ENCODE measurements around the gene SMARCA4. TPM values are rescaled to one million over a fixed set of nuclear protein-coding genes. Genes with fewer than 3 reads are reported as not detected.

The SMARCA4 gene
- total RNA-seq, 1 donor from 2014 or later: 274 TPM

- DNase-seq (ENCODE audit: low spot score in 2 of 2, unreplicated experiment in 2 of 2): no peak
- Mint-ChIP-seq H3K4me1 (no peaks in the 10 kb centered on the region), H3K27me3 (ENCODE audit: low read depth) (no peaks in the 10 kb centered on the region), H3K4me3 (no peak overlapping the region), H3K36me3 (peaks cover 44% of the 10 kb centered on the region), H3K9me3 (no peaks in the 10 kb centered on the region), H3K27ac (no peak overlapping the region)
- TF ChIP-seq CTCF (IDR thresholded peaks at IDR 0.05; ENCODE audit: unreplicated experiment): no peak
Observed at GRCh38 chr19:10995926-10996600, 35.2 kb downstream of the SMARCA4 start.

GRCh38 chr19:10998045-10998533, 37.3 kb downstream of the SMARCA4 start:
- DNase-seq (ENCODE audit: low spot score in 2 of 2, unreplicated experiment in 2 of 2): no peak
- H3K4me1 Mint-ChIP-seq: no peaks in the 10 kb centered on the region
- H3K27ac Mint-ChIP-seq: no peak overlapping the region
- no peaks in the 10 kb centered on the region for H3K27me3 Mint-ChIP-seq (ENCODE audit: low read depth)
- H3K4me3 Mint-ChIP-seq: no peak overlapping the region
- H3K9me3 Mint-ChIP-seq: no peaks in the 10 kb centered on the region
- peaks cover 46% of the 10 kb centered on the region for H3K36me3 Mint-ChIP-seq
- TF ChIP-seq CTCF (IDR thresholded peaks at IDR 0.05; ENCODE audit: unreplicated experiment): no peak

- Mint-ChIP-seq H3K27me3 (ENCODE audit: low read depth) (no peaks in the 10 kb centered on the region), H3K36me3 (peaks cover 47% of the 10 kb centered on the region), H3K9me3 (no peaks in the 10 kb centered on the region), H3K27ac (no peak overlapping the region), H3K4me3 (no peak overlapping the region), H3K4me1 (no peaks in the 10 kb centered on the region)
- DNase-seq (ENCODE audit: low spot score in 2 of 2, unreplicated experiment in 2 of 2): no peak
- TF ChIP-seq CTCF (IDR thresholded peaks at IDR 0.05; ENCODE audit: unreplicated experiment): no peak
Observed at GRCh38 chr19:10998666-10999065, 37.8 kb downstream of the SMARCA4 start.

GRCh38 chr19:11005521-11005920, 44.7 kb downstream of the SMARCA4 start:
- Mint-ChIP-seq H3K27ac (no peak overlapping the region), H3K4me1 (no peaks in the 10 kb centered on the region), H3K27me3 (ENCODE audit: low read depth) (no peaks in the 10 kb centered on the region), H3K36me3 (peaks cover 53% of the 10 kb centered on the region), H3K4me3 (no peak overlapping the region), H3K9me3 (no peaks in the 10 kb centered on the region)
- no peak for DNase-seq (ENCODE audit: low spot score in 2 of 2, unreplicated experiment in 2 of 2)
- no peak for TF ChIP-seq CTCF (IDR thresholded peaks at IDR 0.05; ENCODE audit: unreplicated experiment)

GRCh38 chr19:11007385-11007784, 46.6 kb downstream of the SMARCA4 start:
- peaks cover 54% of the 10 kb centered on the region for H3K36me3 Mint-ChIP-seq
- H3K4me1 Mint-ChIP-seq: no peaks in the 10 kb centered on the region
- H3K27me3 Mint-ChIP-seq (ENCODE audit: low read depth): no peaks in the 10 kb centered on the region
- no peak for DNase-seq (ENCODE audit: low spot score in 2 of 2, unreplicated experiment in 2 of 2)
- no peak for TF ChIP-seq CTCF (IDR thresholded peaks at IDR 0.05; ENCODE audit: unreplicated experiment)
- no peaks in the 10 kb centered on the region for H3K9me3 Mint-ChIP-seq
- H3K4me3 Mint-ChIP-seq: no peak overlapping the region
- no peak overlapping the region for H3K27ac Mint-ChIP-seq

Data from mesothelial cell of epicardium (in vitro differentiated cells).